Hepatocyte (in vitro differentiated cells): ENCODE measurements around the gene GRID2. TPM values are rescaled to one million over a fixed set of nuclear protein-coding genes. Genes with fewer than 3 reads are reported as not detected.

Experiments used
- DNase-seq: peaks from one replicate; pipeline ENCODE4 v3.0.0-alpha.2; 2016; ENCODE audit warnings: low spot score
- H2AFZ ChIP-seq: fragments of 200-600 bp; sonication (generic); 2 replicates; pipeline ENCODE4 v1.6.0; 2016; ENCODE audit warnings: antibody characterized with exemption, mild to moderate bottlenecking
- H3K27ac ChIP-seq: fragments of 200-600 bp; sonication (generic); 2 replicates; pipeline ENCODE4 v1.5.1; 2016; ENCODE audit warnings: mild to moderate bottlenecking
- H3K27me3 ChIP-seq: fragments of 200-600 bp; sonication (generic); 2 replicates; pipeline ENCODE4 v1.6.1; 2016
- H3K36me3 ChIP-seq: fragments of 200-600 bp; sonication (generic); replicated peaks from 2 replicates; pipeline ENCODE4 v1.5.1; 2016; ENCODE audit warnings: low read depth; ENCODE audit not compliant: insufficient read depth
- H3K4me1 ChIP-seq: fragments of 200-600 bp; sonication (generic); 2 replicates; pipeline ENCODE4 v1.5.1; 2016; ENCODE audit warnings: mild to moderate bottlenecking, moderate library complexity; ENCODE audit not compliant: insufficient read depth
- H3K4me2 ChIP-seq: fragments of 200-600 bp; sonication (generic); 2 replicates; pipeline ENCODE4 v1.6.0; 2016
- H3K4me3 ChIP-seq: fragments of 200-600 bp; sonication (generic); 2 replicates; pipeline ENCODE4 v1.5.1; 2016; ENCODE audit warnings: mild to moderate bottlenecking
- H3K79me2 ChIP-seq: fragments of 200-600 bp; sonication (generic); 2 replicates; pipeline ENCODE4 v1.6.0; 2017; ENCODE audit warnings: mild to moderate bottlenecking
- H3K9me2 ChIP-seq: fragments of 200-600 bp; sonication (generic); replicated peaks from 2 replicates; pipeline ENCODE4 v1.6.0; 2017; ENCODE audit warnings: mild to moderate bottlenecking; ENCODE audit not compliant: insufficient read depth
- H3K9me3 ChIP-seq: fragments of 200-600 bp; sonication (generic); 2 replicates; pipeline ENCODE4 v1.5.1; 2016; ENCODE audit warnings: low read depth, mild to moderate bottlenecking
- H4K20me1 ChIP-seq: fragments of 200-600 bp; sonication (generic); 2 replicates; pipeline ENCODE4 v1.6.0; 2016; ENCODE audit warnings: mild to moderate bottlenecking; ENCODE audit not compliant: insufficient read depth, poor library complexity, severe bottlenecking
- CTCF ChIP-seq: fragments of 200-600 bp; sonication (generic); IDR thresholded peaks from 2 replicates; pipeline ENCODE4 v1.5.1; 2016; ENCODE audit warnings: antibody characterized with exemption, mild to moderate bottlenecking; ENCODE audit not compliant: poor library complexity
- EZH2 ChIP-seq: fragments of 200-600 bp; sonication (generic); IDR thresholded peaks from 2 replicates; pipeline ENCODE4 v1.6.1; 2016; ENCODE audit warnings: antibody characterized with exemption, mild to moderate bottlenecking, borderline replicate concordance
- EZH2phosphoT487 ChIP-seq: fragments of 200-600 bp; sonication (generic); IDR thresholded peaks from one replicate; pipeline ENCODE4 v1.6.1; 2018; ENCODE audit warnings: antibody characterized with exemption, mild to moderate bottlenecking, low read depth, moderate library complexity; ENCODE audit not compliant: unreplicated experiment, severe bottlenecking
- WGBS: methylation state at CpG from one replicate; pipeline ENCODE4 v1.1.6; 2016; ENCODE audit warnings: low lambda C conversion rate; ENCODE audit errors: missing lambda C conversion rate; 5-methylcytosine and 5-hydroxymethylcytosine counted together
- polyA plus RNA-seq: library from polyadenylated mRNA; unstranded; fragments of >200 nt; fragmentation: Nextera tagmentation; extraction: Ambion mirVana; gene quantifications from 2 replicates; pipeline ENCODE4 v1.2.1, GENCODE V29; 2016
- total RNA-seq: library from RNA; depleted of rRNA; stranded (reverse); fragments of >200 nt; gene quantifications from 2 replicates; pipeline ENCODE4 v1.2.3, GENCODE V29; 2014

Gene GRID2
- total and polyA plus RNA-seq, 2 experiments from 2014 or later = 0.53 to 3.5 TPM

GRCh38 chr4:93132631-93133030 lies 828.9 kb downstream of the GRID2 start:
- no peak overlapping the region for H2AFZ ChIP-seq
- no peak for DNase-seq
- H3K4me1 ChIP-seq = no peaks in the 10 kb centered on the region
- H3K9me3 ChIP-seq = no peaks in the 10 kb centered on the region
- no peaks in the 10 kb centered on the region for H4K20me1 ChIP-seq
- WGBS = 68% methylated on average over 6 of the region's 6 CpGs
- H3K4me3 ChIP-seq = no peak overlapping the region
- H3K36me3 ChIP-seq = no peaks in the 10 kb centered on the region
- no peaks in the 10 kb centered on the region for H3K9me2 ChIP-seq
- TF ChIP-seq EZH2phosphoT487 (no peak), EZH2 (no peak), CTCF (no peak)
- no peaks in the 10 kb centered on the region for H3K79me2 ChIP-seq
- no peaks in the 10 kb centered on the region for H3K27me3 ChIP-seq
- H3K4me2 ChIP-seq = no peak overlapping the region
- no peak overlapping the region for H3K27ac ChIP-seq

- Histone ChIP-seq H3K4me2 (no peak overlapping the region), H3K27ac (no peak overlapping the region), H3K36me3 (no peaks in the 10 kb centered on the region), H3K9me3 (no peaks in the 10 kb centered on the region), H3K79me2 (no peaks in the 10 kb centered on the region), H4K20me1 (no peaks in the 10 kb centered on the region), H2AFZ (no peak overlapping the region), H3K4me3 (no peak overlapping the region), H3K9me2 (no peaks in the 10 kb centered on the region), H3K27me3 (no peaks in the 10 kb centered on the region), H3K4me1 (no peaks in the 10 kb centered on the region)
- TF ChIP-seq EZH2phosphoT487 (no peak), CTCF (no peak), EZH2 (no peak)
- no peak for DNase-seq
These were observed 835.4 kb downstream of the GRID2 start for GRCh38 chr4:93139118-93139517.

- no peak overlapping the region for H2AFZ ChIP-seq
- no peaks in the 10 kb centered on the region for H3K27me3 ChIP-seq
- no peak overlapping the region for H3K4me2 ChIP-seq
- H3K9me2 ChIP-seq = no peaks in the 10 kb centered on the region
- H3K36me3 ChIP-seq = no peaks in the 10 kb centered on the region
- no peaks in the 10 kb centered on the region for H3K9me3 ChIP-seq
- no peaks in the 10 kb centered on the region for H3K79me2 ChIP-seq
- no peak for DNase-seq
- no peaks in the 10 kb centered on the region for H3K4me1 ChIP-seq
- WGBS = 85% methylated on average over 3 of the region's 3 CpGs
- no peak overlapping the region for H3K27ac ChIP-seq
- H3K4me3 ChIP-seq = no peak overlapping the region
- TF ChIP-seq EZH2phosphoT487 = no peak
- no peak for TF ChIP-seq EZH2
- TF ChIP-seq CTCF = no peak
- H4K20me1 ChIP-seq = no peaks in the 10 kb centered on the region
These were observed 840.1 kb downstream of the GRID2 start for GRCh38 chr4:93143902-93144301.

- Histone ChIP-seq H3K79me2 (no peaks in the 10 kb centered on the region), H3K4me2 (no peak overlapping the region), H3K36me3 (no peaks in the 10 kb centered on the region), H3K4me1 (no peaks in the 10 kb centered on the region), H2AFZ (no peak overlapping the region), H3K27ac (no peak overlapping the region), H4K20me1 (no peaks in the 10 kb centered on the region), H3K4me3 (no peak overlapping the region), H3K9me2 (no peaks in the 10 kb centered on the region), H3K27me3 (no peaks in the 10 kb centered on the region), H3K9me3 (no peaks in the 10 kb centered on the region)
- TF ChIP-seq CTCF = no peak
- no peak for TF ChIP-seq EZH2phosphoT487
- TF ChIP-seq EZH2 = no peak
- DNase-seq = no peak
- 78% methylated on average over 1 of the region's 1 CpG for WGBS
These were observed 840.9 kb downstream of the GRID2 start for GRCh38 chr4:93144644-93145043.
